Tibial artery (tissue), 4 donors: Measurements from ENCODE around the gene COL5A2.

Experiments used
- DNase-seq, 2 donors: peaks; one replicate each; pipeline ENCODE4 v3.0.0-alpha.2; 2019
- H3K27ac ChIP-seq, 2 donors: fragments of 200-600 bp; sonication (generic) in 1 of 2; 1 replicate in 1 of 2; 2 replicates in 1 of 2; pipeline ENCODE4 v1.5.1; 2018 to 2019; ENCODE audit warnings: mild to moderate bottlenecking in 1 of 2
- H3K27me3 ChIP-seq, 2 donors: fragments of 200-600 bp; sonication (generic) in 1 of 2; one replicate each; pipeline versions ENCODE4 v1.5.1 to v1.6.0; 2016 to 2019
- H3K36me3 ChIP-seq, 3 donors: fragments of 200-600 bp; sonication (generic) in 2 of 3; one replicate each; pipeline ENCODE4 v1.5.1; 2016 to 2019; ENCODE audit warnings: mild to moderate bottlenecking in 2 of 3
- H3K4me1 ChIP-seq, 4 donors: fragments of 200-600 bp; sonication (generic) in 2 of 4; 1 replicate in 3 of 4; 2 replicates in 1 of 4; pipeline ENCODE4 v1.5.1; 2016 to 2019
- H3K4me3 ChIP-seq, 2 donors: fragments of 200-600 bp; sonication (generic) in 1 of 2; 1 replicate in 1 of 2; 2 replicates in 1 of 2; pipeline ENCODE4 v1.5.1; 2018 to 2019; ENCODE audit warnings: mild to moderate bottlenecking in 2 of 2
- H3K9me3 ChIP-seq, 3 donors: fragments of 200-600 bp; sonication (generic) in 1 of 3; one replicate each; pipeline ENCODE4 v1.5.1; 2016 to 2019
- CTCF ChIP-seq, 2 experiments: fragments of 200-600 bp in 1 of 2; fragments of 450-650 bp in 1 of 2; IDR thresholded peaks; one replicate each; pipeline ENCODE4 v1.5.1; 2017 to 2019; ENCODE audit warnings: antibody characterized with exemption in 2 of 2, mild to moderate bottlenecking in 1 of 2, moderate library complexity in 1 of 2
- intact Hi-C: fragments of 100-400 bp; cut with DNase I; formaldehyde crosslinking; loops from one replicate; pipeline ENCODE4 v1.15.0; 2023; ENCODE audit warnings: low total_unique reads

Gene COL5A2

GRCh38 chr2:189116979-189117378 is 62.6 kb downstream of the COL5A2 start:
- H3K4me1 ChIP-seq, result peaks cover 0 to 68% (median 14%) of the 10 kb centered on the region in 4 donors
- no peak for TF ChIP-seq CTCF (IDR thresholded peaks at IDR 0.05)
- H3K9me3 ChIP-seq, result no peaks in the 10 kb centered on the region
- H3K36me3 ChIP-seq, result no peaks in the 10 kb centered on the region
- intact Hi-C loops, result loop anchor here (10.0 kb wide), 2 partner anchors 168 to 228 kb away; no protein-coding TSS in a partner anchor
- peak overlapping the region in 1 of 2 donors; percentile 44 for H3K27ac ChIP-seq
- H3K4me3 ChIP-seq, result no peak overlapping the region
- DNase-seq, result no peak
- no peaks in the 10 kb centered on the region for H3K27me3 ChIP-seq

GRCh38 chr2:189116087-189116486 is 63.5 kb downstream of the COL5A2 start:
- intact Hi-C loops, result loop anchor here (10.0 kb wide), 2 partner anchors 169 to 229 kb away; no protein-coding TSS in a partner anchor
- H3K4me3 ChIP-seq, result no peak overlapping the region
- no peak for TF ChIP-seq CTCF (IDR thresholded peaks at IDR 0.05)
- H3K27me3 ChIP-seq, result no peaks in the 10 kb centered on the region
- no peaks in the 10 kb centered on the region for H3K36me3 ChIP-seq
- DNase-seq, result no peak
- H3K9me3 ChIP-seq, result no peaks in the 10 kb centered on the region
- peaks cover 0 to 68% (median 14%) of the 10 kb centered on the region in 4 donors for H3K4me1 ChIP-seq
- peak overlapping the region; percentile 44 to 49 for H3K27ac ChIP-seq

- no peaks in the 10 kb centered on the region for H3K27me3 ChIP-seq
These were observed 64.4 kb downstream of the COL5A2 start for GRCh38 chr2:189115126-189115525.

GRCh38 chr2:189113963-189114362 is 65.6 kb downstream of the COL5A2 start:
- TF ChIP-seq CTCF (IDR thresholded peaks at IDR 0.05), result no peak
- H3K27ac ChIP-seq, result peak overlapping the region; percentile 1 to 17
- H3K4me1 ChIP-seq, result peaks cover 0 to 57% (median 14%) of the 10 kb centered on the region in 4 donors
- H3K9me3 ChIP-seq, result no peaks in the 10 kb centered on the region
- intact Hi-C loops, result loop anchor here (10.0 kb wide), 2 partner anchors 171 to 231 kb away; no protein-coding TSS in a partner anchor
- H3K4me3 ChIP-seq, result no peak overlapping the region
- DNase-seq, result no peak
- peaks cover 0 to 3% (median 0%) of the 10 kb centered on the region in 3 donors for H3K36me3 ChIP-seq
- no peaks in the 10 kb centered on the region for H3K27me3 ChIP-seq

More at GRCh38 chr2:189115126-189115525, 64.4 kb downstream of the COL5A2 start:
- no peak for DNase-seq
- H3K27ac ChIP-seq, result peak overlapping the region; percentile 44 to 49
- no peak overlapping the region for H3K4me3 ChIP-seq
- H3K9me3 ChIP-seq, result no peaks in the 10 kb centered on the region
- peaks cover 0 to 66% (median 14%) of the 10 kb centered on the region in 4 donors for H3K4me1 ChIP-seq
- H3K36me3 ChIP-seq, result no peaks in the 10 kb centered on the region
- peak; percentile 23 to 34 for TF ChIP-seq CTCF (IDR thresholded peaks at IDR 0.05)
- intact Hi-C loops, result loop anchor here (10.0 kb wide), 2 partner anchors 170 to 230 kb away; no protein-coding TSS in a partner anchor

- no peak for TF ChIP-seq CTCF (IDR thresholded peaks at IDR 0.05)
- intact Hi-C loops, result loop anchor here (10.0 kb wide), 2 partner anchors 174 to 234 kb away; no protein-coding TSS in a partner anchor
These were observed 68.4 kb downstream of the COL5A2 start for GRCh38 chr2:189111063-189111715.

More at GRCh38 chr2:189111063-189111715, 68.4 kb downstream of the COL5A2 start:
- Histone ChIP-seq H3K27ac (no peak overlapping the region), H3K4me1 (peaks cover 0 to 35% (median 11%) of the 10 kb centered on the region in 4 donors), H3K4me3 (no peak overlapping the region), H3K9me3 (no peaks in the 10 kb centered on the region), H3K36me3 (peaks cover 0 to 3% (median 0%) of the 10 kb centered on the region in 3 donors), H3K27me3 (no peaks in the 10 kb centered on the region)
- DNase-seq, result no peak
